Measurements from ENCODE around the gene UNC119B. TPM values are rescaled to one million over a fixed set of nuclear protein-coding genes. Genes with fewer than 3 reads are reported as not detected.

UNC119B gene
- total and polyA plus RNA-seq, 2 of the 4 experiments (the other 2 are of a cell fraction) = 8.4 to 21.6 TPM

DNA sequence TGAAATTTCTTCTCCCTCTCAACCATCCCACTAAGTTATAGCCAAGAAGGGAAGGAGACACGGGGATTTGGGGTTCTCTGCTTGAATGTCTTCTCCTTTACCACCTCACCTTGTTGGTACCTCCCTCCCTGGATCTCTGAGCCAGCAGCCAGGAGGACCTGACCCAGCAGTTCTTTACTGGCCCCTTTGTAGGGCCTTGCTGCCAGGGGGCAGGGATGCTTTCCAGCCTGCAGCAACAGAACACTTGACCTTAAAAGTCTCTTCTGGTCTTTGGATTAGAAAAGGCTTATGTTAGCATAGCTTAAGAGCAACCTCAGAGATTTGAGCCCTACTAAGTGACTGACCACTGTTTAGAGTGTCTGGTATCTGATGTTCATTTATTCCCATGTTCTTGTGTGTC lies 12.9 kb upstream of the UNC119B start:
- no peak for DNase-seq
- Histone ChIP-seq H3K27me3 (ENCODE audit: control insufficient read depth, insufficient read depth, low read length) (no peaks in the 10 kb centered on the region), H2AFZ (replicated peaks; ENCODE audit: low read length, poor library complexity) (no peak overlapping the region), H2BK15ac (ENCODE audit: low read depth, low read length) (no peak overlapping the region), H2AK9ac (replicated peaks; ENCODE audit: low read depth, low read length, poor library complexity) (no peak overlapping the region), H3K27ac (ENCODE audit: insufficient read depth, low read length) (no peak overlapping the region), H3K4me1 (ENCODE audit: control insufficient read depth, insufficient read depth, low read length) (peaks cover 3% of the 10 kb centered on the region), H2AK5ac (ENCODE audit: low read depth, low read length) (no peak overlapping the region), H4K91ac (ENCODE audit: insufficient read depth, low read depth, low read length) (no peak overlapping the region), H3K4me2 (ENCODE audit: low read depth, low read length) (no peak overlapping the region), H3K9me1 (ENCODE audit: insufficient read depth, low read length) (peaks cover 24% of the 10 kb centered on the region), H2BK5ac (ENCODE audit: low read depth, low read length, poor library complexity, severe bottlenecking) (no peak overlapping the region), H3K56ac (ENCODE audit: extremely low read depth, insufficient read depth, low read length) (no peak overlapping the region), H3K14ac (replicated peaks; ENCODE audit: low read depth, low read length) (no peak overlapping the region), H3K79me1 (ENCODE audit: low read depth in 1 of 2, low read length in 2 of 2) (peaks cover 22 to 37% of the 10 kb centered on the region in 2 experiments), H3K36me3 (ENCODE audit: control insufficient read depth, insufficient read depth, low read length) (peaks cover 60% of the 10 kb centered on the region), H3K9ac (ENCODE audit: low read depth, low read length) (no peak overlapping the region), H2BK120ac (ENCODE audit: low read depth, low read length) (no peak overlapping the region), H3K18ac (ENCODE audit: low read depth, low read length) (no peak overlapping the region), H4K20me1 (ENCODE audit: insufficient read depth, low read length) (peaks cover 31% of the 10 kb centered on the region), H3K9me3 (ENCODE audit: control insufficient read depth, insufficient read depth, low read length) (no peaks in the 10 kb centered on the region), H4K5ac (ENCODE audit: low read depth, low read length) (no peak overlapping the region), H2BK20ac (ENCODE audit: low read depth, low read length) (no peak overlapping the region), H4K8ac (ENCODE audit: low read depth in 2 of 2, low read length in 2 of 2) (no peak overlapping the region), H3K4me3 (ENCODE audit: insufficient read depth, low read depth, low read length) (no peak overlapping the region), H3K23ac (ENCODE audit: low read depth, low read length) (no peak overlapping the region), H3K4ac (ENCODE audit: low read depth, low read length) (no peak overlapping the region)
- BruUV-seq (replicated peaks) = no TSS peak
- TF ChIP-seq BHLHE40 (IDR thresholded peaks at IDR 0.05; ENCODE audit: low read depth, low read length) (no peak), SMC3 (IDR thresholded peaks at IDR 0.05; ENCODE audit: low read depth, low read length) (no peak), MAZ (IDR thresholded peaks at IDR 0.05; ENCODE audit: borderline replicate concordance, low read depth, low read length) (no peak), RAD21 (IDR thresholded peaks at IDR 0.05; ENCODE audit: low read length) (no peak), NFE2L2 (IDR thresholded peaks at IDR 0.05; ENCODE audit: low read depth, low read length) (no peak), MXI1 (IDR thresholded peaks at IDR 0.05; ENCODE audit: borderline replicate concordance, low read depth, low read length) (no peak), FOS (IDR thresholded peaks at IDR 0.05; ENCODE audit: low read depth, low read length) (no peak), CHD1 (IDR thresholded peaks at IDR 0.05; ENCODE audit: low read depth, low read length) (no peak), CEBPB (IDR thresholded peaks at IDR 0.05; ENCODE audit: low read depth, low read length) (no peak), RCOR1 (IDR thresholded peaks at IDR 0.05; ENCODE audit: insufficient replicate concordance, low read length) (no peak), POLR2A (IDR thresholded peaks at IDR 0.05; ENCODE audit: low read depth, low read length) (no peak), RFX5 (IDR thresholded peaks at IDR 0.05; ENCODE audit: low read depth, low read length) (no peak)
- TF ChIP-seq, protein P1, sequence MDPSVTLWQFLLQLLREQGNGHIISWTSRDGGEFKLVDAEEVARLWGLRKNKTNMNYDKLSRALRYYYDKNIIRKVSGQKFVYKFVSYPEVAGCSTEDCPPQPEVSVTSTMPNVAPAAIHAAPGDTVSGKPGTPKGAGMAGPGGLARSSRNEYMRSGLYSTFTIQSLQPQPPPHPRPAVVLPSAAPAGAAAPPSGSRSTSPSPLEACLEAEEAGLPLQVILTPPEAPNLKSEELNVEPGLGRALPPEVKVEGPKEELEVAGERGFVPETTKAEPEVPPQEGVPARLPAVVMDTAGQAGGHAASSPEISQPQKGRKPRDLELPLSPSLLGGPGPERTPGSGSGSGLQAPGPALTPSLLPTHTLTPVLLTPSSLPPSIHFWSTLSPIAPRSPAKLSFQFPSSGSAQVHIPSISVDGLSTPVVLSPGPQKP (IDR thresholded peaks at IDR 0.05; ENCODE audit: borderline replicate concordance, low read depth, low read length) = no peak
- POLR2A ChIA-PET (ENCODE audit: unreplicated experiment) = no interaction called here
- in situ Hi-C loops (cut with MboI; ENCODE audit: low sequenced_read_pairs) (no loop called here), intact Hi-C loops (cut with micrococcal nuclease) (no loop called here), dilution Hi-C loops (cut with HindIII; ENCODE audit: low sequenced_read_pairs, unreplicated experiment) (no loop called here)
- CTCF ChIA-PET = interaction anchor here (1.0 kb wide), 1 partner anchor 274 kb away, joined by 3 read pairs; no protein-coding TSS in a partner anchor
- no peak for ATAC-seq (ENCODE audit: low read depth)
- no CpG with 5 or more reads among the region's 1 CpG for WGBS, 2 experiments (ENCODE audit: extremely low coverage in 2 of 2, insufficient read length in 1 of 2)

All from IMR-90 (cell line).